H1 (cell line): Measurements from ENCODE around the gene TPD52L1. TPM values are rescaled to one million over a fixed set of nuclear protein-coding genes. Genes with fewer than 3 reads are reported as not detected.

Source experiments
- CTCF ChIA-PET: fragments of 300-600 bp; sonication (Branson Sonifier 250); formaldehyde crosslinking; loops from one replicate; lab custom pipeline; 2021; ENCODE audit not compliant: partially characterized antibody; lab: Charles Lee
- POLR2A ChIA-PET: fragments of 300-600 bp; sonication (Branson Sonifier 250); formaldehyde crosslinking; loops from one replicate; lab custom pipeline; 2021; ENCODE audit warnings: inconsistent platforms; ENCODE audit not compliant: partially characterized antibody; lab: Charles Lee
- DNase-seq, 2 experiments: peaks; one replicate each; pipeline versions ENCODE4 v3.0.0 to v3.0.0-alpha.2; 2010 to 2022; ENCODE audit warnings: low spot score in 2 of 2, low read depth in 1 of 2, mixed read lengths in 1 of 2
- FAIRE-seq: peaks from 2 replicates; lab custom pipeline; 2011; peaks lifted over from hg19 to GRCh38; lab: Jason Lieb, UNC
- H2AFZ ChIP-seq: 2 replicates; pipeline ENCODE4 v1.8.1; 2012; ENCODE audit warnings: low read length, inconsistent platforms
- H2AK5ac ChIP-seq: 2 replicates; pipeline ENCODE4 v1.6.1; 2013; ENCODE audit warnings: low read depth, low read length
- H2BK120ac ChIP-seq: replicated peaks from 2 replicates; pipeline ENCODE3; 2013; ENCODE audit warnings: low read depth, low read length, inconsistent platforms
- H2BK12ac ChIP-seq: 2 replicates; pipeline ENCODE4 v1.6.1; 2013; ENCODE audit warnings: low read depth, low read length
- H2BK15ac ChIP-seq: 2 replicates; pipeline ENCODE4 v1.6.1; 2013; ENCODE audit warnings: low read length
- H2BK20ac ChIP-seq: 2 replicates; pipeline ENCODE4 v1.6.1; 2013; ENCODE audit warnings: low read length
- H2BK5ac ChIP-seq: 2 replicates; pipeline ENCODE4 v1.6.1; 2013; ENCODE audit warnings: low read depth, low read length
- H3K14ac ChIP-seq: 2 replicates; pipeline ENCODE4 v1.6.1; 2013; ENCODE audit warnings: inconsistent platforms; ENCODE audit not compliant: insufficient read length
- H3K18ac ChIP-seq: 2 replicates; pipeline ENCODE4 v1.6.1; 2013; ENCODE audit warnings: low read length; ENCODE audit errors: extremely low read depth
- H3K23ac ChIP-seq: 2 replicates; pipeline ENCODE4 v1.6.1; 2013; ENCODE audit warnings: inconsistent platforms; ENCODE audit not compliant: insufficient read length
- H3K23me2 ChIP-seq: 2 replicates; pipeline ENCODE4 v1.6.1; 2013; ENCODE audit warnings: low read depth, low read length
- H3K27ac ChIP-seq: 2 replicates; pipeline ENCODE4 v1.6.1; 2011; ENCODE audit warnings: low read depth, low read length, inconsistent platforms
- H3K27me3 ChIP-seq, 4 experiments: replicated peaks in 1 of 4; 1 replicate in 1 of 4; 2 replicates in 3 of 4; pipeline versions ENCODE4 v1.6.1 to v1.8.1; 2011 to 2013; ENCODE audit warnings: low read length in 3 of 4, mild to moderate bottlenecking in 3 of 4, inconsistent platforms in 2 of 4, mixed read lengths in 2 of 4, moderate library complexity in 1 of 4; ENCODE audit not compliant: control insufficient read depth in 3 of 4, insufficient read depth in 3 of 4; ENCODE audit errors: extremely low read depth in 1 of 4
- H3K36me3 ChIP-seq, 4 experiments: 2 replicates each; pipeline versions ENCODE4 v1.6.1 to v1.8.1; 2011 to 2013; ENCODE audit warnings: mild to moderate bottlenecking in 4 of 4, low read length in 3 of 4, moderate library complexity in 2 of 4, control low read depth in 1 of 4, inconsistent platforms in 1 of 4; ENCODE audit not compliant: insufficient read depth in 4 of 4, control insufficient read depth in 2 of 4
- H3K4ac ChIP-seq: replicated peaks from 2 replicates; pipeline ENCODE3; 2013; ENCODE audit warnings: low read length, low read depth, mixed read lengths, inconsistent platforms; ENCODE audit not compliant: insufficient read length
- H3K4me1 ChIP-seq, 4 experiments: replicated peaks in 1 of 4; 1 replicate in 1 of 4; 2 replicates in 3 of 4; pipeline versions ENCODE4 v1.6.1 to v1.8.1; 2011 to 2013; ENCODE audit warnings: low read length in 3 of 4, inconsistent platforms in 2 of 4, mixed read lengths in 1 of 4; ENCODE audit not compliant: insufficient read depth in 4 of 4, control insufficient read depth in 3 of 4
- H3K4me2 ChIP-seq, 2 experiments: 2 replicates each; pipeline versions ENCODE4 v1.6.1 to v1.8.1; 2011 to 2013; ENCODE audit warnings: low read depth in 2 of 2, low read length in 2 of 2, control low read depth in 1 of 2, inconsistent platforms in 1 of 2, mild to moderate bottlenecking in 1 of 2; ENCODE audit not compliant: insufficient read depth in 1 of 2
- H3K4me3 ChIP-seq, 4 experiments: fragments of 200-600, 300-600 bp in 1 of 4; sonication (generic), shearing (Covaris generic), sonication (Bioruptor Twin) in 1 of 4; 2 replicates each; pipeline versions ENCODE4 v1.5.1 to v1.8.1; 2011 to 2016; ENCODE audit warnings: low read length in 4 of 4, low read depth in 3 of 4, control low read depth in 2 of 4, inconsistent platforms in 2 of 4, mild to moderate bottlenecking in 2 of 4, mixed read lengths in 1 of 4, moderate library complexity in 1 of 4; ENCODE audit not compliant: insufficient read depth in 2 of 4; ENCODE audit errors: extremely low read depth in 1 of 4
- H3K56ac ChIP-seq: replicated peaks from 2 replicates; pipeline ENCODE3; 2013; ENCODE audit warnings: low read depth, mild to moderate bottlenecking, mixed read lengths, low read length, inconsistent platforms; ENCODE audit not compliant: insufficient read length
- H3K79me1 ChIP-seq: 2 replicates; pipeline ENCODE4 v1.6.1; 2013; ENCODE audit warnings: low read depth, low read length, control low read depth
- H3K79me2 ChIP-seq, 2 experiments: 2 replicates each; pipeline versions ENCODE4 v1.6.1 to v1.8.1; 2012 to 2013; ENCODE audit warnings: low read length in 2 of 2, mild to moderate bottlenecking in 2 of 2, inconsistent platforms in 1 of 2; ENCODE audit not compliant: insufficient read depth in 2 of 2, control insufficient read depth in 1 of 2
- H3K9ac ChIP-seq, 4 experiments: replicated peaks in 1 of 4; 1 replicate in 1 of 4; 2 replicates in 3 of 4; pipeline versions ENCODE4 v1.6.1 to v1.8.1; 2011 to 2013; ENCODE audit warnings: low read depth in 3 of 4, low read length in 3 of 4, control low read depth in 2 of 4, mild to moderate bottlenecking in 2 of 4, moderate library complexity in 2 of 4, inconsistent platforms in 1 of 4; ENCODE audit errors: extremely low read depth in 1 of 4
- H3K9me3 ChIP-seq, 2 experiments: 2 replicates each; pipeline versions ENCODE4 v1.6.1 to v1.8.1; 2012 to 2013; ENCODE audit warnings: mild to moderate bottlenecking in 2 of 2, moderate library complexity in 2 of 2, control low read depth in 1 of 2, inconsistent platforms in 1 of 2, low read depth in 1 of 2, low read length in 1 of 2, mixed read lengths in 1 of 2; ENCODE audit not compliant: insufficient read depth in 2 of 2
- H4K20me1 ChIP-seq, 2 experiments: replicated peaks in 1 of 2; 2 replicates each; pipeline versions ENCODE3 to v1.8.1; 2011 to 2013; ENCODE audit warnings: inconsistent platforms in 2 of 2, low read length in 2 of 2, mild to moderate bottlenecking in 1 of 2; ENCODE audit not compliant: insufficient read depth in 2 of 2, control insufficient read depth in 1 of 2
- H4K5ac ChIP-seq: 2 replicates; pipeline ENCODE4 v1.6.1; 2013; ENCODE audit warnings: low read length, low read depth, mixed read lengths, inconsistent platforms; ENCODE audit not compliant: insufficient read length
- H4K8ac ChIP-seq: 2 replicates; pipeline ENCODE4 v1.8.0; 2013; ENCODE audit warnings: mild to moderate bottlenecking, moderate library complexity, low read length, inconsistent platforms; ENCODE audit not compliant: insufficient read depth; ENCODE audit errors: extremely low read depth
- H4K91ac ChIP-seq: replicated peaks from 2 replicates; pipeline ENCODE3; 2013; ENCODE audit warnings: low read length, mixed read lengths, inconsistent platforms; ENCODE audit not compliant: insufficient read length
- SIX5 ChIP-seq: IDR thresholded peaks from 2 replicates; pipeline ENCODE4 v1.6.1; 2011; ENCODE audit warnings: mild to moderate bottlenecking, low read depth, low read length
- WGBS, 2 experiments: shearing (Covaris generic) in 1 of 2; methylation state at CpG; one replicate each; pipeline versions ENCODE4 v1.1.6 to v1.1.7; 2013 to 2015; ENCODE audit warnings: low lambda C conversion rate in 2 of 2, mixed read lengths in 2 of 2, inconsistent platforms in 1 of 2, low coverage in 1 of 2, missing lambda C conversion rate in 1 of 2; ENCODE audit not compliant: insufficient replicate concordance in 2 of 2, insufficient coverage in 1 of 2, insufficient read length in 1 of 2; ENCODE audit errors: extremely low coverage in 1 of 2, missing lambda C conversion rate in 1 of 2; 5-methylcytosine and 5-hydroxymethylcytosine counted together
- polyA plus RNA-seq, 7 experiments: library from polyadenylated mRNA; depleted of rRNA in 3 of 7; stranded (reverse) in 5 of 7; unstranded in 2 of 7; fragments of >200 nt in 5 of 7; fragments of 200-250 nt in 2 of 7; gene quantifications; 1 replicate in 5 of 7; 2 replicates in 1 of 7; 4 replicates in 1 of 7; pipeline versions ENCODE4 v1.2.1 to v1.2.3, GENCODE V29; 2011 to 2013; ENCODE audit warnings: missing spikeins in 2 of 7, mixed read lengths in 2 of 7
- total RNA-seq: library from RNA; stranded (reverse); fragmentation: NEBNext Ultra II Directional; extraction: Animal tissue kit (Norgen Biotek cat#: 25700); gene quantifications from 2 replicates; pipeline ENCODE4 v1.2.1, GENCODE V29; 2021
- TF ChIP-seq, protein P1 (sequence below): IDR thresholded peaks from 2 replicates; pipeline ENCODE4 v1.6.1; 2012; ENCODE audit warnings: inconsistent platforms

TPD52L1 gene
- total and polyA plus RNA-seq, 2 of the 8 experiments (the other 6 are each of a cell fraction or from before 2014, with no cell fraction given) = 7.4 to 14.2 TPM

DNA sequence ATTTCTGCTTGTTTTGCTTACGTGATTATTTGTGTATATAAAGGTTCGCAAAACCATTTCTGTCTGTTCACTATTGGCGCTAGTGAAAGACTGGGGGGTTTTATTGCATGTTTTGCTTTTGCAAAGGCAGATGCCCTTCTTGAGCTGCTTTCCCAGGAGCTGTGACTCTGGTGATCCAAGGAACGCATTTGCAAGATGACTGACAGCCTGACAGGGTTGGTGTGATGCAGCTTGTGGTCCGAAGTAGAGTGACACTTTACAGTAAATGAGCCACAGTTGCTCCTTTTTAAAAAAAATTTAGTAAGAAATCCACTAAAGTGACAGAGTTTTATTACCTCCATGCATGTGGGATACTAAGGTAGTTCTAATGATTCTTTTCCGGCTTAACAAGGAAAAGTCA, 73.7 kb downstream of the TPD52L1 start:
- no peak overlapping the region for H3K27ac ChIP-seq
- H2AFZ ChIP-seq = no peak overlapping the region
- no peak overlapping the region for H3K4me2 ChIP-seq
- no peak overlapping the region for H3K4ac ChIP-seq
- no peak overlapping the region for H2BK20ac ChIP-seq
- ChIA-PET CTCF (interaction anchor here (1.0 to 1.3 kb wide), 2 partner anchors 22 to 61 kb away, joined by 3 read pairs; no protein-coding TSS in a partner anchor), POLR2A (no interaction called here)
- no peak overlapping the region for H4K8ac ChIP-seq
- H4K91ac ChIP-seq = no peak overlapping the region
- H3K27me3 ChIP-seq = no peaks in the 10 kb centered on the region
- 88% methylated on average over 6 of the region's 6 CpGs; no CpG with 5 or more reads in 1 of the 2 experiments for WGBS, 2 experiments
- H4K20me1 ChIP-seq = no peaks in the 10 kb centered on the region
- H2AK5ac ChIP-seq = no peak overlapping the region
- no peak overlapping the region for H3K23ac ChIP-seq
- H4K5ac ChIP-seq = no peak overlapping the region
- no peak for DNase-seq
- FAIRE-seq = no peak
- H3K36me3 ChIP-seq = no peaks in the 10 kb centered on the region
- H3K4me3 ChIP-seq = no peak overlapping the region
- H3K9me3 ChIP-seq = no peaks in the 10 kb centered on the region
- no peak overlapping the region for H3K9ac ChIP-seq
- no peak overlapping the region for H3K14ac ChIP-seq
- H3K79me1 ChIP-seq = no peaks in the 10 kb centered on the region
- no peak overlapping the region for H3K56ac ChIP-seq
- peaks cover 0 to 5% (median 0%) of the 10 kb centered on the region in 4 experiments; a peak in 1 of 7 replicates for H3K4me1 ChIP-seq
- H3K18ac ChIP-seq = no peak overlapping the region
- no peak overlapping the region for H2BK12ac ChIP-seq
- H3K79me2 ChIP-seq = no peaks in the 10 kb centered on the region
- no peak for TF ChIP-seq SIX5
- TF ChIP-seq, protein P1, sequence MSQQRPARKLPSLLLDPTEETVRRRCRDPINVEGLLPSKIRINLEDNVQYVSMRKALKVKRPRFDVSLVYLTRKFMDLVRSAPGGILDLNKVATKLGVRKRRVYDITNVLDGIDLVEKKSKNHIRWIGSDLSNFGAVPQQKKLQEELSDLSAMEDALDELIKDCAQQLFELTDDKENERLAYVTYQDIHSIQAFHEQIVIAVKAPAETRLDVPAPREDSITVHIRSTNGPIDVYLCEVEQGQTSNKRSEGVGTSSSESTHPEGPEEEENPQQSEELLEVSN = no peak
- H2BK15ac ChIP-seq = no peak overlapping the region
- H2BK120ac ChIP-seq = no peak overlapping the region
- H2BK5ac ChIP-seq = no peak overlapping the region
- no peaks in the 10 kb centered on the region for H3K23me2 ChIP-seq
